ENCODE data around the gene POLE4. TPM values are rescaled to one million over a fixed set of nuclear protein-coding genes. Genes with fewer than 3 reads are reported as not detected.

POLE4 gene
- total RNA-seq, 1 donor from 2014 or later = 37.9 TPM

- intact Hi-C loops (cut with micrococcal nuclease) = no loop called here
- ATAC-seq (no peak), DNase-seq (no peak)
These were observed 21.1 kb upstream of the POLE4 start for GRCh38 chr2:74937221-74937880.

- intact Hi-C loops (cut with micrococcal nuclease) = no loop called here
- ATAC-seq = no peak
- DNase-seq = no peak
These were observed 20.2 kb upstream of the POLE4 start for GRCh38 chr2:74938264-74938663.

GRCh38 chr2:74939919-74940812 is 18.3 kb upstream of the POLE4 start:
- ATAC-seq (no peak), DNase-seq (no peak)
- intact Hi-C loops (cut with micrococcal nuclease) = no loop called here

- intact Hi-C loops (cut with micrococcal nuclease) = no loop called here
- DNase-seq = no peak
- no peak for ATAC-seq
These were observed 17.2 kb upstream of the POLE4 start for GRCh38 chr2:74941284-74941683.

GRCh38 chr2:74942263-74942662 is 16.2 kb upstream of the POLE4 start:
- ATAC-seq (no peak), DNase-seq (no peak)
- intact Hi-C loops (cut with micrococcal nuclease) = no loop called here

- ATAC-seq (no peak), DNase-seq (no peak)
- intact Hi-C loops (cut with micrococcal nuclease) = no loop called here
These were observed 13.3 kb upstream of the POLE4 start for GRCh38 chr2:74944987-74945787.

GRCh38 chr2:74945788-74946331 is 12.6 kb upstream of the POLE4 start:
- DNase-seq (no peak), ATAC-seq (no peak)
- intact Hi-C loops (cut with micrococcal nuclease) = no loop called here

- ATAC-seq = no peak
- intact Hi-C loops (cut with micrococcal nuclease) = no loop called here
- no peak for DNase-seq
These were observed 10.7 kb upstream of the POLE4 start for GRCh38 chr2:74947703-74948102.

GRCh38 chr2:74948779-74949178 is 9.7 kb upstream of the POLE4 start:
- ATAC-seq (no peak), DNase-seq (no peak)
- intact Hi-C loops (cut with micrococcal nuclease) = no loop called here

GRCh38 chr2:74951211-74951754 is 7.2 kb upstream of the POLE4 start:
- DNase-seq (no peak), ATAC-seq (no peak)
- intact Hi-C loops (cut with micrococcal nuclease) = no loop called here

- ATAC-seq = no peak
- no peak for DNase-seq
- intact Hi-C loops (cut with micrococcal nuclease) = no loop called here
These were observed 5.9 kb upstream of the POLE4 start for GRCh38 chr2:74952575-74952974.

- intact Hi-C loops (cut with micrococcal nuclease) = no loop called here
- no peak for ATAC-seq
- no peak for DNase-seq
These were observed 4.5 kb upstream of the POLE4 start for GRCh38 chr2:74953796-74954499.

- intact Hi-C loops (cut with micrococcal nuclease) = no loop called here
- ATAC-seq (no peak), DNase-seq (no peak)
These were observed 4.0 kb upstream of the POLE4 start for GRCh38 chr2:74954500-74954874.

GRCh38 chr2:74957886-74958273 is 563 bp upstream of the POLE4 start:
- intact Hi-C loops (cut with micrococcal nuclease) = no loop called here
- ATAC-seq = no peak
- DNase-seq = no peak

GRCh38 chr2:74959106-74959751 is 786 bp downstream of the POLE4 start:
- intact Hi-C loops (cut with micrococcal nuclease) = no loop called here
- ATAC-seq = no peak
- no peak for DNase-seq

- intact Hi-C loops (cut with micrococcal nuclease) = no loop called here
- no peak for ATAC-seq
- no peak for DNase-seq
These were observed 8.4 kb downstream of the POLE4 start for GRCh38 chr2:74966887-74967286.

- DNase-seq = no peak
- ATAC-seq = no peak
- intact Hi-C loops (cut with micrococcal nuclease) = no loop called here
These were observed 16.6 kb downstream of the POLE4 start for GRCh38 chr2:74975016-74975415.

- intact Hi-C loops (cut with micrococcal nuclease) = no loop called here
- ATAC-seq (no peak), DNase-seq (no peak)
These were observed 21.4 kb downstream of the POLE4 start for GRCh38 chr2:74979844-74980243.
